Chondrocyte (in vitro differentiated cells): Measurements from ENCODE around the gene CD247. TPM values are rescaled to one million over a fixed set of nuclear protein-coding genes. Genes with fewer than 3 reads are reported as not detected.
"Not testable (repeated sequence)": the region's sequence is repeated elsewhere in the genome, so short reads cannot be mapped to it uniquely, and the experiment has no call there.

Experiments used
- DNase-seq: peaks from one replicate; pipeline ENCODE4 v3.0.0; 2021; ENCODE audit warnings: mixed read lengths, low spot score
- H3K27ac Mint-ChIP-seq: one replicate; pipeline ENCODE4 v1.8.0; 2021; ENCODE audit warnings: mild to moderate bottlenecking, moderate library complexity, mixed read lengths; ENCODE audit not compliant: unreplicated experiment
- H3K27me3 Mint-ChIP-seq: 2 replicates; pipeline ENCODE4 v1.8.0; 2021; ENCODE audit warnings: low read depth, mixed read lengths
- H3K36me3 Mint-ChIP-seq: 2 replicates; pipeline ENCODE4 v1.8.0; 2021; ENCODE audit warnings: low read depth, mixed read lengths
- H3K4me1 Mint-ChIP-seq: 2 replicates; pipeline ENCODE4 v1.8.0; 2021; ENCODE audit warnings: low read depth, mild to moderate bottlenecking, mixed read lengths
- H3K4me3 Mint-ChIP-seq: one replicate; pipeline ENCODE4 v1.8.0; 2021; ENCODE audit warnings: mild to moderate bottlenecking, moderate library complexity, mixed read lengths; ENCODE audit not compliant: unreplicated experiment
- H3K9me3 Mint-ChIP-seq: 2 replicates; pipeline ENCODE4 v1.8.0; 2021; ENCODE audit warnings: low read depth, mixed read lengths
- CTCF ChIP-seq: fragments of 200-600 bp; sonication (generic); IDR thresholded peaks from 2 replicates; pipeline ENCODE4 v1.5.0; 2021; ENCODE audit warnings: antibody characterized with exemption, mild to moderate bottlenecking, moderate library complexity
- total RNA-seq: library from RNA; stranded (reverse); gene quantifications from 3 replicates; pipeline ENCODE4 v1.2.1, GENCODE V29; 2021

The CD247 gene
- total RNA-seq, 1 donor from 2014 or later, result not detected

GRCh38 chr1:167563579-167564246, 45.4 kb upstream of the CD247 start:
- TF ChIP-seq CTCF, result no peak
- Mint-ChIP-seq H3K4me3 (no peak overlapping the region), H3K9me3 (no peaks in the 10 kb centered on the region), H3K27ac (no peak overlapping the region), H3K36me3 (no peaks in the 10 kb centered on the region), H3K27me3 (peaks cover 2% of the 10 kb centered on the region), H3K4me1 (peaks cover 12% of the 10 kb centered on the region)
- no peak for DNase-seq

- H3K4me3 Mint-ChIP-seq, result no peak overlapping the region
- no peak overlapping the region for H3K27ac Mint-ChIP-seq
- no peak for DNase-seq
- H3K27me3 Mint-ChIP-seq, result peaks cover 2% of the 10 kb centered on the region
- H3K4me1 Mint-ChIP-seq, result peaks cover 12% of the 10 kb centered on the region
- H3K9me3 Mint-ChIP-seq, result no peaks in the 10 kb centered on the region
- H3K36me3 Mint-ChIP-seq, result no peaks in the 10 kb centered on the region
- no peak for TF ChIP-seq CTCF
These were observed 44.4 kb upstream of the CD247 start for GRCh38 chr1:167562702-167563101.

- DNase-seq, result no peak
- no peak for TF ChIP-seq CTCF
- Mint-ChIP-seq H3K9me3 (no peaks in the 10 kb centered on the region), H3K27me3 (peaks cover 2% of the 10 kb centered on the region), H3K4me1 (peaks cover 12% of the 10 kb centered on the region), H3K36me3 (no peaks in the 10 kb centered on the region), H3K4me3 (no peak overlapping the region), H3K27ac (no peak overlapping the region)
These were observed 43.4 kb upstream of the CD247 start for GRCh38 chr1:167561753-167562152.

- H3K27ac Mint-ChIP-seq, result no peak overlapping the region
- H3K9me3 Mint-ChIP-seq, result no peaks in the 10 kb centered on the region
- TF ChIP-seq CTCF, result peak; percentile 91
- H3K36me3 Mint-ChIP-seq, result no peaks in the 10 kb centered on the region
- DNase-seq, result no peak
- H3K4me3 Mint-ChIP-seq, result no peak overlapping the region
- peaks cover 12% of the 10 kb centered on the region for H3K4me1 Mint-ChIP-seq
- H3K27me3 Mint-ChIP-seq, result peaks cover 4% of the 10 kb centered on the region
These were observed 37.8 kb upstream of the CD247 start for GRCh38 chr1:167555971-167556714.

- H3K36me3 Mint-ChIP-seq, DNase-seq, H3K27me3 Mint-ChIP-seq, H3K4me3 Mint-ChIP-seq, H3K27ac Mint-ChIP-seq, H3K9me3 Mint-ChIP-seq: not testable (repeated sequence)
- peaks cover 12% of the 10 kb centered on the region for H3K4me1 Mint-ChIP-seq
These were observed 36.7 kb upstream of the CD247 start for GRCh38 chr1:167555072-167555471.
